GM18873 (cell line): Measurements from ENCODE around the gene RLBP1.
"Not testable (repeated sequence)": the region's sequence is repeated elsewhere in the genome, so short reads cannot be mapped to it uniquely, and the experiment has no call there.

ENCODE experiments used
- ATAC-seq: cut with Tn5 transposase; IDR thresholded peaks from one replicate; pipeline ENCODE4 v1.9.1; 2021; ENCODE audit warnings: mild to moderate bottlenecking, moderate library complexity, moderate number of reproducible peaks; ENCODE audit not compliant: unreplicated experiment, low FRiP score

The RLBP1 gene

GRCh38 chr15:89221543-89221942 is at the start of gene RLBP1:
Gene RLBP1 (minus strand): TSS chr15:89221579. CDS start chr15:89218975, 2,604 bp downstream.
- no peak for ATAC-seq

GRCh38 chr15:89250142-89250541 is 28.8 kb upstream of the RLBP1 start:
- ATAC-seq = not testable (repeated sequence)

GRCh38 chr15:89248584-89248983 is 27.2 kb upstream of the RLBP1 start:
- ATAC-seq = no peak

GRCh38 chr15:89247446-89247845 is 26.1 kb upstream of the RLBP1 start:
- no peak for ATAC-seq

GRCh38 chr15:89244574-89244903 is 23.2 kb upstream of the RLBP1 start:
- ATAC-seq = no peak

GRCh38 chr15:89243691-89244573 is 22.6 kb upstream of the RLBP1 start, which contains the start of gene FANCI:
Gene FANCI (plus strand): TSS chr15:89243979. CDS start chr15:89247648, 3,669 bp downstream.
- peak; percentile 86 for ATAC-seq

- no peak for ATAC-seq
Measured at GRCh38 chr15:89243046-89243690, 21.8 kb upstream of the RLBP1 start.

GRCh38 chr15:89239883-89240810 is 18.8 kb upstream of the RLBP1 start:
- not testable (repeated sequence) for ATAC-seq

- no peak for ATAC-seq
Measured at GRCh38 chr15:89231832-89232231, 10.5 kb upstream of the RLBP1 start.

GRCh38 chr15:89230277-89230676 is 8.9 kb upstream of the RLBP1 start:
- no peak for ATAC-seq

- ATAC-seq = no peak
Measured at GRCh38 chr15:89227425-89227824, 6.0 kb upstream of the RLBP1 start.

- no peak for ATAC-seq
Measured at GRCh38 chr15:89226359-89227221, 5.2 kb upstream of the RLBP1 start.

- no peak for ATAC-seq
Measured at GRCh38 chr15:89225588-89225987, 4.2 kb upstream of the RLBP1 start.

- ATAC-seq = no peak
Measured at GRCh38 chr15:89218531-89218930, 2.8 kb downstream of the RLBP1 start.

- no peak for ATAC-seq
Measured at GRCh38 chr15:89217686-89218376, 3.5 kb downstream of the RLBP1 start.

- no peak for ATAC-seq
Measured at GRCh38 chr15:89217031-89217430, 4.3 kb downstream of the RLBP1 start.

GRCh38 chr15:89215627-89216026 is 5.8 kb downstream of the RLBP1 start:
- ATAC-seq = no peak

GRCh38 chr15:89211678-89212170 is 9.7 kb downstream of the RLBP1 start:
- no peak for ATAC-seq

- no peak for ATAC-seq
Measured at GRCh38 chr15:89209057-89209456, 12.3 kb downstream of the RLBP1 start.
